WTC11 (cell line): Measurements from ENCODE around the gene SYTL1.

Source experiments
- CTCF ChIP-seq: fragments of 200-600 bp; IDR thresholded peaks from 2 replicates; pipeline ENCODE4 v1.8.0; 2022; ENCODE audit warnings: antibody characterized with exemption
- FOXP1 ChIP-seq: sonication (generic); formaldehyde crosslinking; IDR thresholded peaks from 2 replicates; pipeline ENCODE4 v1.8.0; 2022; ENCODE audit warnings: missing genetic modification reagents, mild to moderate bottlenecking, moderate library complexity, borderline replicate concordance
- JAZF1 ChIP-seq: fragments of 250-450 bp; sonication (Bioruptor Pico); IDR thresholded peaks from 2 replicates; pipeline ENCODE4 v1.9.0; 2021; ENCODE audit warnings: moderate library complexity, mild to moderate bottlenecking, inconsistent platforms
- JUN ChIP-seq: sonication (generic); formaldehyde crosslinking; IDR thresholded peaks from 2 replicates; pipeline ENCODE4 v1.8.0; 2023; ENCODE audit warnings: mild to moderate bottlenecking, missing genetic modification reagents
- MAX ChIP-seq: sonication (generic); formaldehyde crosslinking; IDR thresholded peaks from 2 replicates; pipeline ENCODE4 v1.8.0; 2022; ENCODE audit warnings: mild to moderate bottlenecking, missing genetic modification reagents
- MXD4 ChIP-seq: fragments of 250-450 bp; sonication (Bioruptor Pico); IDR thresholded peaks from 2 replicates; pipeline ENCODE4 v1.8.0; 2021; ENCODE audit warnings: mild to moderate bottlenecking, moderate library complexity, borderline replicate concordance
- USF1 ChIP-seq: sonication (generic); formaldehyde crosslinking; IDR thresholded peaks from 2 replicates; pipeline ENCODE4 v1.8.0; 2022; ENCODE audit warnings: mild to moderate bottlenecking, missing genetic modification reagents
- ZSCAN18 ChIP-seq: fragments of 250-450 bp; sonication (Bioruptor Pico); IDR thresholded peaks from 2 replicates; pipeline ENCODE4 v2.1.2; 2022; ENCODE audit warnings: mild to moderate bottlenecking, moderate library complexity
- TF ChIP-seq, protein P1 (sequence below): sonication (generic); formaldehyde crosslinking; IDR thresholded peaks from 2 replicates; pipeline ENCODE4 v1.8.1; 2023; ENCODE audit warnings: mild to moderate bottlenecking, missing genetic modification reagents
- TF ChIP-seq, protein P2 (sequence below): sonication (generic); formaldehyde crosslinking; IDR thresholded peaks from 2 replicates; pipeline ENCODE4 v1.8.1; 2022; ENCODE audit warnings: low read depth, mild to moderate bottlenecking, moderate library complexity, missing genetic modification reagents, borderline replicate concordance
- TF ChIP-seq, protein P3 (sequence below): sonication (generic); formaldehyde crosslinking; IDR thresholded peaks from 2 replicates; pipeline ENCODE4 v1.8.1; 2022; ENCODE audit warnings: mild to moderate bottlenecking, moderate library complexity, missing genetic modification reagents
- TF ChIP-seq, protein P4 (sequence below): sonication (generic); formaldehyde crosslinking; IDR thresholded peaks from 2 replicates; pipeline ENCODE4 v1.8.1; 2023; ENCODE audit warnings: mild to moderate bottlenecking, missing genetic modification reagents, moderate library complexity

GRCh38 chr1:27361044-27361402 is 19.2 kb downstream of the SYTL1 start:
- TF ChIP-seq, protein P1, sequence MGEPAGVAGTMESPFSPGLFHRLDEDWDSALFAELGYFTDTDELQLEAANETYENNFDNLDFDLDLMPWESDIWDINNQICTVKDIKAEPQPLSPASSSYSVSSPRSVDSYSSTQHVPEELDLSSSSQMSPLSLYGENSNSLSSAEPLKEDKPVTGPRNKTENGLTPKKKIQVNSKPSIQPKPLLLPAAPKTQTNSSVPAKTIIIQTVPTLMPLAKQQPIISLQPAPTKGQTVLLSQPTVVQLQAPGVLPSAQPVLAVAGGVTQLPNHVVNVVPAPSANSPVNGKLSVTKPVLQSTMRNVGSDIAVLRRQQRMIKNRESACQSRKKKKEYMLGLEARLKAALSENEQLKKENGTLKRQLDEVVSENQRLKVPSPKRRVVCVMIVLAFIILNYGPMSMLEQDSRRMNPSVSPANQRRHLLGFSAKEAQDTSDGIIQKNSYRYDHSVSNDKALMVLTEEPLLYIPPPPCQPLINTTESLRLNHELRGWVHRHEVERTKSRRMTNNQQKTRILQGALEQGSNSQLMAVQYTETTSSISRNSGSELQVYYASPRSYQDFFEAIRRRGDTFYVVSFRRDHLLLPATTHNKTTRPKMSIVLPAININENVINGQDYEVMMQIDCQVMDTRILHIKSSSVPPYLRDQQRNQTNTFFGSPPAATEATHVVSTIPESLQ, result no peak
- TF ChIP-seq CTCF, result no peak
- TF ChIP-seq MXD4 (CRISPR knock-in tag), result no peak
- no peak for TF ChIP-seq JAZF1 (CRISPR knock-in tag)
- TF ChIP-seq FOXP1 (CRISPR knock-in tag), result no peak
- TF ChIP-seq MAX, result no peak
- TF ChIP-seq, protein P2, sequence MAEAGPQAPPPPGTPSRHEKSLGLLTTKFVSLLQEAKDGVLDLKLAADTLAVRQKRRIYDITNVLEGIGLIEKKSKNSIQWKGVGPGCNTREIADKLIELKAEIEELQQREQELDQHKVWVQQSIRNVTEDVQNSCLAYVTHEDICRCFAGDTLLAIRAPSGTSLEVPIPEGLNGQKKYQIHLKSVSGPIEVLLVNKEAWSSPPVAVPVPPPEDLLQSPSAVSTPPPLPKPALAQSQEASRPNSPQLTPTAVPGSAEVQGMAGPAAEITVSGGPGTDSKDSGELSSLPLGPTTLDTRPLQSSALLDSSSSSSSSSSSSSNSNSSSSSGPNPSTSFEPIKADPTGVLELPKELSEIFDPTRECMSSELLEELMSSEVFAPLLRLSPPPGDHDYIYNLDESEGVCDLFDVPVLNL (CRISPR knock-in tag), result no peak
- TF ChIP-seq, protein P3, sequence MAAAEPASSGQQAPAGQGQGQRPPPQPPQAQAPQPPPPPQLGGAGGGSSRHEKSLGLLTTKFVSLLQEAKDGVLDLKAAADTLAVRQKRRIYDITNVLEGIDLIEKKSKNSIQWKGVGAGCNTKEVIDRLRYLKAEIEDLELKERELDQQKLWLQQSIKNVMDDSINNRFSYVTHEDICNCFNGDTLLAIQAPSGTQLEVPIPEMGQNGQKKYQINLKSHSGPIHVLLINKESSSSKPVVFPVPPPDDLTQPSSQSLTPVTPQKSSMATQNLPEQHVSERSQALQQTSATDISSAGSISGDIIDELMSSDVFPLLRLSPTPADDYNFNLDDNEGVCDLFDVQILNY (CRISPR knock-in tag), result no peak
- no peak for TF ChIP-seq ZSCAN18
- TF ChIP-seq USF1, result no peak
- TF ChIP-seq, protein P4, sequence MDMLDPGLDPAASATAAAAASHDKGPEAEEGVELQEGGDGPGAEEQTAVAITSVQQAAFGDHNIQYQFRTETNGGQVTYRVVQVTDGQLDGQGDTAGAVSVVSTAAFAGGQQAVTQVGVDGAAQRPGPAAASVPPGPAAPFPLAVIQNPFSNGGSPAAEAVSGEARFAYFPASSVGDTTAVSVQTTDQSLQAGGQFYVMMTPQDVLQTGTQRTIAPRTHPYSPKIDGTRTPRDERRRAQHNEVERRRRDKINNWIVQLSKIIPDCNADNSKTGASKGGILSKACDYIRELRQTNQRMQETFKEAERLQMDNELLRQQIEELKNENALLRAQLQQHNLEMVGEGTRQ (CRISPR knock-in tag), result no peak
- no peak for TF ChIP-seq JUN (CRISPR knock-in tag)
